ENCODE results near the gene TMIE.

The TMIE gene

GRCh38 chr3:46705022-46705530, 3.9 kb downstream of the TMIE start:
- intact Hi-C loops (cut with micrococcal nuclease), result loop anchor here (1.0 to 10.0 kb wide), 3 partner anchors 190 to 290 kb away; no protein-coding TSS in a partner anchor
- Mint-ChIP-seq H3K4me3 (no peak overlapping the region), H3K9me3 (no peaks in the 10 kb centered on the region), H3K27ac (no peak overlapping the region), H3K36me3 (ENCODE audit: low read depth) (no peaks in the 10 kb centered on the region), H3K4me1 (ENCODE audit: low read depth) (peaks cover 21% of the 10 kb centered on the region), H3K27me3 (peaks cover 68% of the 10 kb centered on the region)

- no peaks in the 10 kb centered on the region for H3K9me3 Mint-ChIP-seq
- H3K4me1 Mint-ChIP-seq (ENCODE audit: low read depth), result peaks cover 12% of the 10 kb centered on the region
- H3K27me3 Mint-ChIP-seq, result peaks cover 60% of the 10 kb centered on the region
- intact Hi-C loops (cut with micrococcal nuclease), result loop anchor here (1.0 to 10.0 kb wide), 3 partner anchors 189 to 289 kb away; no protein-coding TSS in a partner anchor
- no peak overlapping the region for H3K27ac Mint-ChIP-seq
- H3K4me3 Mint-ChIP-seq, result no peak overlapping the region
- no peaks in the 10 kb centered on the region for H3K36me3 Mint-ChIP-seq (ENCODE audit: low read depth)
Measured at GRCh38 chr3:46705751-46706552, 4.8 kb downstream of the TMIE start.

GRCh38 chr3:46706771-46707582, 5.8 kb downstream of the TMIE start:
- H3K4me1 Mint-ChIP-seq (ENCODE audit: low read depth), result peaks cover 7% of the 10 kb centered on the region
- intact Hi-C loops (cut with micrococcal nuclease), result loop anchor here (10.0 kb wide), 1 partner anchor 288 kb away; no protein-coding TSS in a partner anchor

GRCh38 chr3:46707601-46708011, 6.4 kb downstream of the TMIE start:
- intact Hi-C loops (cut with micrococcal nuclease), result loop anchor here (10.0 kb wide), 1 partner anchor 287 kb away; no protein-coding TSS in a partner anchor
- Mint-ChIP-seq H3K27ac (no peak overlapping the region), H3K27me3 (peaks cover 46% of the 10 kb centered on the region), H3K4me3 (no peak overlapping the region), H3K4me1 (ENCODE audit: low read depth) (peaks cover 5% of the 10 kb centered on the region), H3K9me3 (no peaks in the 10 kb centered on the region), H3K36me3 (ENCODE audit: low read depth) (no peaks in the 10 kb centered on the region)

More at GRCh38 chr3:46706771-46707582, 5.8 kb downstream of the TMIE start:
- peaks cover 53% of the 10 kb centered on the region for H3K27me3 Mint-ChIP-seq
- H3K4me3 Mint-ChIP-seq, result no peak overlapping the region
- no peaks in the 10 kb centered on the region for H3K9me3 Mint-ChIP-seq
- H3K36me3 Mint-ChIP-seq (ENCODE audit: low read depth), result no peaks in the 10 kb centered on the region
- no peak overlapping the region for H3K27ac Mint-ChIP-seq

- Mint-ChIP-seq H3K36me3 (ENCODE audit: low read depth) (no peaks in the 10 kb centered on the region), H3K27me3 (peaks cover 39% of the 10 kb centered on the region), H3K27ac (no peak overlapping the region), H3K9me3 (no peaks in the 10 kb centered on the region), H3K4me1 (ENCODE audit: low read depth) (no peaks in the 10 kb centered on the region), H3K4me3 (no peak overlapping the region)
- intact Hi-C loops (cut with micrococcal nuclease), result loop anchor here (10.0 kb wide), 1 partner anchor 286 kb away; no protein-coding TSS in a partner anchor
Measured at GRCh38 chr3:46708401-46709156, 7.4 kb downstream of the TMIE start.

GRCh38 chr3:46709157-46709654, 8.0 kb downstream of the TMIE start:
- H3K27ac Mint-ChIP-seq, result no peak overlapping the region
- no peak overlapping the region for H3K4me3 Mint-ChIP-seq
- H3K4me1 Mint-ChIP-seq (ENCODE audit: low read depth), result no peaks in the 10 kb centered on the region
- no peaks in the 10 kb centered on the region for H3K36me3 Mint-ChIP-seq (ENCODE audit: low read depth)
- peaks cover 33% of the 10 kb centered on the region for H3K27me3 Mint-ChIP-seq
- intact Hi-C loops (cut with micrococcal nuclease), result loop anchor here (10.0 kb wide), 1 partner anchor 286 kb away; no protein-coding TSS in a partner anchor
- H3K9me3 Mint-ChIP-seq, result no peaks in the 10 kb centered on the region

- intact Hi-C loops (cut with micrococcal nuclease), result loop anchor here (10.0 kb wide), 1 partner anchor 285 kb away; no protein-coding TSS in a partner anchor
- Mint-ChIP-seq H3K27me3 (peaks cover 31% of the 10 kb centered on the region), H3K36me3 (ENCODE audit: low read depth) (no peaks in the 10 kb centered on the region), H3K9me3 (no peaks in the 10 kb centered on the region), H3K4me1 (ENCODE audit: low read depth) (no peaks in the 10 kb centered on the region), H3K4me3 (no peak overlapping the region), H3K27ac (no peak overlapping the region)
Measured at GRCh38 chr3:46709721-46710120, 8.5 kb downstream of the TMIE start.

- H3K27me3 Mint-ChIP-seq, result peaks cover 34% of the 10 kb centered on the region
- H3K4me3 Mint-ChIP-seq, result no peak overlapping the region
- H3K36me3 Mint-ChIP-seq (ENCODE audit: low read depth), result no peaks in the 10 kb centered on the region
- intact Hi-C loops (cut with micrococcal nuclease), result no loop called here
- H3K27ac Mint-ChIP-seq, result no peak overlapping the region
- no peaks in the 10 kb centered on the region for H3K9me3 Mint-ChIP-seq
- no peaks in the 10 kb centered on the region for H3K4me1 Mint-ChIP-seq (ENCODE audit: low read depth)
Measured at GRCh38 chr3:46710229-46710628, 9.0 kb downstream of the TMIE start.

GRCh38 chr3:46710671-46711295, 9.6 kb downstream of the TMIE start:
- no peaks in the 10 kb centered on the region for H3K36me3 Mint-ChIP-seq (ENCODE audit: low read depth)
- H3K4me1 Mint-ChIP-seq (ENCODE audit: low read depth), result no peaks in the 10 kb centered on the region
- H3K9me3 Mint-ChIP-seq, result no peaks in the 10 kb centered on the region
- intact Hi-C loops (cut with micrococcal nuclease), result no loop called here
- no peak overlapping the region for H3K4me3 Mint-ChIP-seq
- H3K27ac Mint-ChIP-seq, result no peak overlapping the region
- peaks cover 31% of the 10 kb centered on the region for H3K27me3 Mint-ChIP-seq

- Mint-ChIP-seq H3K9me3 (no peaks in the 10 kb centered on the region), H3K4me1 (ENCODE audit: low read depth) (peaks cover 4% of the 10 kb centered on the region), H3K27me3 (peaks cover 30% of the 10 kb centered on the region), H3K27ac (no peak overlapping the region), H3K4me3 (no peak overlapping the region), H3K36me3 (ENCODE audit: low read depth) (no peaks in the 10 kb centered on the region)
- intact Hi-C loops (cut with micrococcal nuclease), result no loop called here
Measured at GRCh38 chr3:46711305-46711704, 10.1 kb downstream of the TMIE start.

GRCh38 chr3:46711760-46712159, 10.6 kb downstream of the TMIE start:
- H3K36me3 Mint-ChIP-seq (ENCODE audit: low read depth), result no peaks in the 10 kb centered on the region
- peaks cover 4% of the 10 kb centered on the region for H3K4me1 Mint-ChIP-seq (ENCODE audit: low read depth)
- H3K27ac Mint-ChIP-seq, result no peak overlapping the region
- H3K4me3 Mint-ChIP-seq, result no peak overlapping the region
- intact Hi-C loops (cut with micrococcal nuclease), result no loop called here
- H3K9me3 Mint-ChIP-seq, result no peaks in the 10 kb centered on the region
- peaks cover 26% of the 10 kb centered on the region for H3K27me3 Mint-ChIP-seq

GRCh38 chr3:46712191-46713049, 11.2 kb downstream of the TMIE start:
- peaks cover 25% of the 10 kb centered on the region for H3K27me3 Mint-ChIP-seq
- no peak overlapping the region for H3K27ac Mint-ChIP-seq

More at GRCh38 chr3:46712191-46713049, 11.2 kb downstream of the TMIE start:
- H3K36me3 Mint-ChIP-seq (ENCODE audit: low read depth), result no peaks in the 10 kb centered on the region
- no peak overlapping the region for H3K4me3 Mint-ChIP-seq
- no peaks in the 10 kb centered on the region for H3K9me3 Mint-ChIP-seq
- intact Hi-C loops (cut with micrococcal nuclease), result no loop called here
- peaks cover 4% of the 10 kb centered on the region for H3K4me1 Mint-ChIP-seq (ENCODE audit: low read depth)
